ENCODE results near the gene CYTH3. TPM values are rescaled to one million over a fixed set of nuclear protein-coding genes. Genes with fewer than 3 reads are reported as not detected.

The CYTH3 gene
- total RNA-seq, 1 donor from 2014 or later = 29.5 TPM

DNA sequence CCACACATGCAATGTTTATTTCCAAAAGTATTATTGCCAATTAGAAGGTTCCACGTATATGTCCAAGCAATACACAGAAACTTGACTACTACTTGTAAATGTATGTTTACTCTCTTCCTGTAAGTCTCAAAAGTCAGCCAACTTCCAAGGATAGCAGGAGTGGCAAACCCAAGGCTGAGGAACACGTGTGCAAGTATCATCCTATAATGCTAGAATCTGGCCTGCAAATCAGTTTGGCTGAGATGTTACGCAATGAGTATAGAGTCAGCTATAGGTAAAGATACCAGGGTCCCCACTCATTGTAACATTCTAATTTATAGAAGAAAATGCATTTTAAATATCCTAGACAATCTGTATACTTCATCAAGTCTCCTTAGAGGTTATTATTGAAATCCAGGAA is 34.7 kb downstream of the CYTH3 start:
- DNase-seq (ENCODE audit: extremely low spot score in 2 of 2) = no peak
- no peak for TF ChIP-seq POLR2AphosphoS5 (IDR thresholded peaks at IDR 0.05; ENCODE audit: insufficient read depth in 1 of 2, low read depth in 1 of 2)
- TF ChIP-seq POLR2A (IDR thresholded peaks at IDR 0.05) = no peak
- TF ChIP-seq, protein P1, sequence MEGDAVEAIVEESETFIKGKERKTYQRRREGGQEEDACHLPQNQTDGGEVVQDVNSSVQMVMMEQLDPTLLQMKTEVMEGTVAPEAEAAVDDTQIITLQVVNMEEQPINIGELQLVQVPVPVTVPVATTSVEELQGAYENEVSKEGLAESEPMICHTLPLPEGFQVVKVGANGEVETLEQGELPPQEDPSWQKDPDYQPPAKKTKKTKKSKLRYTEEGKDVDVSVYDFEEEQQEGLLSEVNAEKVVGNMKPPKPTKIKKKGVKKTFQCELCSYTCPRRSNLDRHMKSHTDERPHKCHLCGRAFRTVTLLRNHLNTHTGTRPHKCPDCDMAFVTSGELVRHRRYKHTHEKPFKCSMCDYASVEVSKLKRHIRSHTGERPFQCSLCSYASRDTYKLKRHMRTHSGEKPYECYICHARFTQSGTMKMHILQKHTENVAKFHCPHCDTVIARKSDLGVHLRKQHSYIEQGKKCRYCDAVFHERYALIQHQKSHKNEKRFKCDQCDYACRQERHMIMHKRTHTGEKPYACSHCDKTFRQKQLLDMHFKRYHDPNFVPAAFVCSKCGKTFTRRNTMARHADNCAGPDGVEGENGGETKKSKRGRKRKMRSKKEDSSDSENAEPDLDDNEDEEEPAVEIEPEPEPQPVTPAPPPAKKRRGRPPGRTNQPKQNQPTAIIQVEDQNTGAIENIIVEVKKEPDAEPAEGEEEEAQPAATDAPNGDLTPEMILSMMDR (IDR thresholded peaks at IDR 0.05) = no peak
- Histone ChIP-seq H3K9me3 (no peaks in the 10 kb centered on the region), H3K36me3 (no peaks in the 10 kb centered on the region), H3K4me3 (no peak overlapping the region), H3K27me3 (no peaks in the 10 kb centered on the region), H3K4me1 (peaks cover 5% of the 10 kb centered on the region), H3K27ac (no peak overlapping the region)
- intact Hi-C loops (cut with DNase I) = no loop called here

DNA sequence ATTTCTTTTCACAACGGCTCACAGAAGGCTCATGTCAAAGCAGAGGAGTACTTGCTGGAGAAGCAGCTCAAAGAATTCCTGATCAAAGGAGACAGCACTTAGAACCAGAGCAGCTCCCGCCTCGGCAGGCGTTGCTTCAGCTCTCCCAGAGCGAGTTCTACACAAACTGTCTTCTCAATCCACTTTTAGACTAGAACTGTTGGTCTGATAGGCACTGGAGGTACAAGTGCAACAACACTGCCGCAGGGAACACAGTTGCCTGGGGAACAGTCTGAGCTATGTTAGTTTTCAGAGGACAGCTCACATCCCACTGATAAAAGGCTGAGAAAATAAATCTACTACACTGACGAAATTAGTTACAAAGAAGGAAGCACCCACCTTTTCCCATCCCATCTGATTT is 35.4 kb downstream of the CYTH3 start:
- Histone ChIP-seq H3K4me1 (peaks cover 12% of the 10 kb centered on the region), H3K36me3 (no peaks in the 10 kb centered on the region), H3K4me3 (no peak overlapping the region), H3K9me3 (no peaks in the 10 kb centered on the region), H3K27me3 (no peaks in the 10 kb centered on the region), H3K27ac (no peak overlapping the region)
- TF ChIP-seq, protein P1 (IDR thresholded peaks at IDR 0.05) = no peak
- no peak for TF ChIP-seq POLR2AphosphoS5 (IDR thresholded peaks at IDR 0.05; ENCODE audit: insufficient read depth in 1 of 2, low read depth in 1 of 2)
- TF ChIP-seq POLR2A (IDR thresholded peaks at IDR 0.05) = no peak
- intact Hi-C loops (cut with DNase I) = no loop called here
- no peak for DNase-seq (ENCODE audit: extremely low spot score in 2 of 2)

DNA sequence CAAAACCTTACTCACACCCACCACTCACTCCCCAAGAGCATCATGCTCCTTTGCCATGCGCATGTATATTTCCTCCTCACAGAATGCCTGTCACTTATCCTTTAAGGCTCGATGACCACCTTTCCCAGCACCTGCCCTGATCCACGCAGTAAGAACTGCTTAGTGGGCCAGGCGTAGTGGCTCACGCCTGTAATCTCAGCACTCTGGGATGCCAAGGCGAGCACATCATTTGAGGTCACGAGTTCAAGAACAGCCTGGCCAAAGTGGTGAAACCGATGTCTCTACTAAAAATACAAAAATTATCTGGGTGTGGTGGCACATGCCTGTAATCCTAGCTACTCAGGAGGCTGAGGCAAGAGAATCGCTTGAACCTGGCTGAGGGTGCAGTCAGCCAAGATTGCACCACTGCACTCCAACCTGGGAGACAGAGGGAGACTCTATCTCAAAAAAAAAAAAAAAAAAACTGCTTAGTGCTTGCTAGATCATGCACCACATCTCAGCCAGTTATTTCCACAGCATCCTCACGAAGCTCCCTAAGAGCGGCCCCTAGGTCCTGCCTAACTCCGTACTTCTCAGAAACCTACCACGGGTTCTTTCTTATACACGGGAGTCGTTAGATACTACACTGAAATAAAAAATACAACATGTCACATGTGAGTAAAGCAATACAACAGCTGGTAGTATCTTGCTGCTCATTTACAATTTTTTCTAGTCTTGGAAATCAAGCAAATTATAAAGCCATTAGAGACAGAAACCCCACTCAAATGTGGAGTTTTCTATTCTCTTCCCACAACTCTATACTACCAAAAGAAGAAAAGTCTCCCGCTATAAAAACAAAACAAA is 37.2 kb downstream of the CYTH3 start:
- H3K4me1 ChIP-seq = peaks cover 14% of the 10 kb centered on the region
- H3K36me3 ChIP-seq = no peaks in the 10 kb centered on the region
- H3K9me3 ChIP-seq = no peaks in the 10 kb centered on the region
- no peak for DNase-seq (ENCODE audit: extremely low spot score in 2 of 2)
- no peak for TF ChIP-seq POLR2A (IDR thresholded peaks at IDR 0.05)
- TF ChIP-seq, protein P1 (IDR thresholded peaks at IDR 0.05) = no peak
- TF ChIP-seq POLR2AphosphoS5 (IDR thresholded peaks at IDR 0.05; ENCODE audit: insufficient read depth in 1 of 2, low read depth in 1 of 2) = no peak
- intact Hi-C loops (cut with DNase I) = no loop called here
- H3K4me3 ChIP-seq = no peak overlapping the region
- no peak overlapping the region for H3K27ac ChIP-seq
- H3K27me3 ChIP-seq = no peaks in the 10 kb centered on the region

GRCh38 chr7:6234384-6234783 is 38.0 kb downstream of the CYTH3 start:
- H3K4me1 ChIP-seq = peaks cover 20% of the 10 kb centered on the region
- no peak overlapping the region for H3K4me3 ChIP-seq
- no peaks in the 10 kb centered on the region for H3K27me3 ChIP-seq
- TF ChIP-seq POLR2AphosphoS5 (IDR thresholded peaks at IDR 0.05; ENCODE audit: insufficient read depth in 1 of 2, low read depth in 1 of 2) = no peak
- DNase-seq (ENCODE audit: extremely low spot score in 2 of 2) = no peak
- no peaks in the 10 kb centered on the region for H3K36me3 ChIP-seq
- intact Hi-C loops (cut with DNase I) = no loop called here
- H3K27ac ChIP-seq = no peak overlapping the region
- no peaks in the 10 kb centered on the region for H3K9me3 ChIP-seq

DNA sequence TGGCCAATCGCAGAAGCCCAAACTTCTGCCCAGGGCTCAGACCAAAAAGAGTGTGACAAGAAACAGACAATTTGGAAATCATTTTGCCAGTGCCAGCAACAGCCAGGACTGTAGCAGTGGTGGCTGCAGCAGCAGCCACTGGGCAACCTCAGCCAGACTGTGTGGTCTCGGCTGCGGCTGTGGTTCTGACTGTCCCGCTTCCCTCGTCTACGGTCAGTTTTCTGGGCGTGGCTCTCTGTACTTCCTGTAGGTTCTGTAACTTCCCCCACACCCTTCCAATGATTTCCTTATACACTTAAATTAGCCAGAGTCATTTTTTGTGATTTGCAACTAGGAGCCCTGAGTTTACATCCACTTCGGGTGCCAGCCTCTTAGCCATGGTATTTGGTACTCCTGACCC is 39.9 kb downstream of the CYTH3 start:
- H3K27me3 ChIP-seq = no peaks in the 10 kb centered on the region
- intact Hi-C loops (cut with DNase I) = no loop called here
- H3K4me3 ChIP-seq = no peak overlapping the region
- no peak overlapping the region for H3K27ac ChIP-seq
- peaks cover 39% of the 10 kb centered on the region for H3K4me1 ChIP-seq
- no peak for DNase-seq (ENCODE audit: extremely low spot score in 2 of 2)
- TF ChIP-seq POLR2A (IDR thresholded peaks at IDR 0.05) (no peak), POLR2AphosphoS5 (IDR thresholded peaks at IDR 0.05; ENCODE audit: insufficient read depth in 1 of 2, low read depth in 1 of 2) (no peak)
- TF ChIP-seq, protein P1 (IDR thresholded peaks at IDR 0.05) = no peak
- no peaks in the 10 kb centered on the region for H3K36me3 ChIP-seq
- H3K9me3 ChIP-seq = no peaks in the 10 kb centered on the region

Data from vagina (tissue), 2 donors.